Thoracic aorta (tissue), 2 donors: ENCODE measurements around the gene NEK7. TPM values are rescaled to one million over a fixed set of nuclear protein-coding genes. Genes with fewer than 3 reads are reported as not detected.
A peak's percentile ranks its signal among the peaks of the same experiment; 100 is the strongest.

Experiments used
- ATAC-seq: fragments of 150-250 bp; one replicate; pipeline ENCODE4 v1.8.0; 2017; ENCODE audit warnings: low read depth; ENCODE audit not compliant: insufficient number of reproducible peaks, low FRiP score
- DNase-seq: peaks from one replicate; pipeline ENCODE4 v3.0.0-alpha.2; 2020; ENCODE audit warnings: low spot score
- H3K27ac ChIP-seq, 2 donors: fragments of 200-600 bp; sonication (generic); 1 replicate in 1 of 2; 2 replicates in 1 of 2; pipeline ENCODE4 v1.5.1; 2016; ENCODE audit warnings: mild to moderate bottlenecking in 2 of 2, moderate library complexity in 2 of 2
- H3K27me3 ChIP-seq: fragments of 200-600 bp; sonication (generic); replicated peaks from 2 replicates; pipeline ENCODE4 v1.6.0; 2016; ENCODE audit warnings: mild to moderate bottlenecking; ENCODE audit not compliant: insufficient read depth
- H3K36me3 ChIP-seq: fragments of 200-600 bp; sonication (generic); one replicate; pipeline ENCODE4 v1.5.1; 2016
- H3K4me1 ChIP-seq, 2 donors: fragments of 200-600 bp; sonication (generic); 1 replicate in 1 of 2; 2 replicates in 1 of 2; pipeline versions ENCODE4 v1.5.1 to v1.6.0; 2016; ENCODE audit warnings: low read depth in 2 of 2, mild to moderate bottlenecking in 1 of 2; ENCODE audit not compliant: control insufficient read depth in 1 of 2
- H3K4me3 ChIP-seq: fragments of 200-600 bp; sonication (generic); 2 replicates; pipeline ENCODE4 v1.5.1; 2016; ENCODE audit warnings: mild to moderate bottlenecking
- H3K9me3 ChIP-seq: fragments of 200-600 bp; sonication (generic); 2 replicates; pipeline ENCODE4 v1.5.1; 2016
- CTCF ChIP-seq: fragments of 200-600 bp; sonication (generic); IDR thresholded peaks from one replicate; pipeline ENCODE4 v1.5.1; 2019; ENCODE audit warnings: antibody characterized with exemption
- total RNA-seq, 2 donors: library from RNA; depleted of rRNA; stranded (reverse); fragments of >200 nt; gene quantifications; one replicate each; pipeline versions ENCODE4 v1.1.0 to v1.2.3, GENCODE V29; 2016

NEK7 gene
- 100 to 1,000 TPM; 118 to 155 TPM for total RNA-seq

GRCh38 chr1:198156745-198157240 is at the start of gene NEK7:
TSS of gene NEK7 (plus strand) at chr1:198156998. CDS start at chr1:198232581, 75,583 bp downstream.
- peak within 1 kb of the TSS; percentile 93 for H3K4me3 ChIP-seq
- no peak for TF ChIP-seq CTCF
- ATAC-seq = peak; percentile 47
- H3K36me3 ChIP-seq = no peaks in the 10 kb centered on the region
- no peaks in the 10 kb centered on the region for H3K27me3 ChIP-seq
- peaks cover 35 to 71% of the 10 kb centered on the region in 2 donors for H3K4me1 ChIP-seq
- DNase-seq = no peak
- peak within 1 kb of the TSS; percentile 94 to 98 for H3K27ac ChIP-seq
- H3K9me3 ChIP-seq = no peaks in the 10 kb centered on the region

- TF ChIP-seq CTCF = no peak
- Histone ChIP-seq H3K4me1 (peaks cover 0 to 9% of the 10 kb centered on the region in 2 donors), H3K9me3 (no peaks in the 10 kb centered on the region), H3K27me3 (no peaks in the 10 kb centered on the region), H3K27ac (no peak overlapping the region), H3K4me3 (no peak overlapping the region), H3K36me3 (no peaks in the 10 kb centered on the region)
- DNase-seq = no peak
- ATAC-seq = no peak
Observed at GRCh38 chr1:198107091-198107501, 49.7 kb upstream of the NEK7 start.

- no peak for ATAC-seq
- Histone ChIP-seq H3K4me1 (peaks cover 11% of the 10 kb centered on the region in 2 donors), H3K36me3 (no peaks in the 10 kb centered on the region), H3K4me3 (no peak overlapping the region), H3K27ac (no peak overlapping the region), H3K27me3 (no peaks in the 10 kb centered on the region), H3K9me3 (no peaks in the 10 kb centered on the region)
- DNase-seq = no peak
- no peak for TF ChIP-seq CTCF
Observed at GRCh38 chr1:198108636-198109370, 48.0 kb upstream of the NEK7 start.

- ATAC-seq = no peak
- no peak for DNase-seq
- H3K4me1 ChIP-seq = peaks cover 11 to 14% of the 10 kb centered on the region in 2 donors
- no peaks in the 10 kb centered on the region for H3K27me3 ChIP-seq
- no peak overlapping the region for H3K4me3 ChIP-seq
- no peaks in the 10 kb centered on the region for H3K36me3 ChIP-seq
- H3K9me3 ChIP-seq = no peaks in the 10 kb centered on the region
- H3K27ac ChIP-seq = no peak overlapping the region
- no peak for TF ChIP-seq CTCF
Observed at GRCh38 chr1:198109371-198109715, 47.5 kb upstream of the NEK7 start.

- H3K9me3 ChIP-seq = no peaks in the 10 kb centered on the region
- ATAC-seq (no peak), DNase-seq (no peak)
- TF ChIP-seq CTCF = no peak
- H3K27me3 ChIP-seq = no peaks in the 10 kb centered on the region
- H3K27ac ChIP-seq = peak overlapping the region; percentile 31 to 36
- no peaks in the 10 kb centered on the region for H3K36me3 ChIP-seq
- H3K4me3 ChIP-seq = no peak overlapping the region
- peaks cover 20 to 22% of the 10 kb centered on the region in 2 donors for H3K4me1 ChIP-seq
Observed at GRCh38 chr1:198113342-198113750, 43.5 kb upstream of the NEK7 start.
